ENCODE results near the gene DRP2.
"Not testable (repeated sequence)": the region's sequence is repeated elsewhere in the genome, so short reads cannot be mapped to it uniquely, and the experiment has no call there.

Gene DRP2

DNA sequence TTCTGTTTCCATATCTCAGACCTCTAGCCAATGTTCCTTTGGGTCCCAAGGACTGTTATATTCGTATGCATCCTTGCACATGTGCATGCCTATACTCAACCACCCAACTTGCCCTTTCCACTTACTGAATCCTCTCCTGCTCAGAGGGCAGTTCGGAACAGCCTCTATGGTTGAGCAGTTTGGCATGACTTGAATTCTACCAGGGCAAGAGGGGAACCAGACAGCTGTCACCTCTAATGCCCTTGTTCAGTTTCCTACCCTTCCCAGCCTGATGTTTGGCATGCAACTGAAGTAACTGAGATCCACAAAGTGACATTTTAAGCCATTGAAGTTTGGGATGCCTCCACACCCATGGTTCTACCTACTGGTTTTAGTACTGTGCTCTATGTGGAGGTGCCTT is 17.5 kb downstream of the DRP2 start:
- DNase-seq (ENCODE audit: low read depth in 2 of 2, low spot score in 1 of 2) = no peak

DNA sequence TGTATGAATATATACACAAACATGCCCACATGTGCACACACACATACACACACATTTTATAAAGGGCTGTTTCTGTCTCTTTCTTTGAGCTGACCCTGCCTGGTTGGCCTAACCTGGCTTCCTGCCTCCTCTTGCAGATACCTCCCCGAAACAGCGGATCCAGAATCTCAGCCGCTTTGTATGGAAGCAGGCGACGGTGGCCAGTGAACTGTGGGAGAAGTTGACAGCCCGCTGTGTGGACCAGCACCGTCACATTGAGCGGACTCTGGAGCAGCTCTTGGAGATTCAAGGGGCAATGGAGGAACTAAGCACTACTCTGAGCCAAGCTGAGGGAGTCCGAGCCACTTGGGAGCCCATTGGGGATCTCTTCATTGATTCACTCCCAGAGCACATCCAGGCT is 21.9 kb downstream of the DRP2 start:
- DNase-seq (ENCODE audit: low read depth in 2 of 2, low spot score in 1 of 2) = no peak

DNA sequence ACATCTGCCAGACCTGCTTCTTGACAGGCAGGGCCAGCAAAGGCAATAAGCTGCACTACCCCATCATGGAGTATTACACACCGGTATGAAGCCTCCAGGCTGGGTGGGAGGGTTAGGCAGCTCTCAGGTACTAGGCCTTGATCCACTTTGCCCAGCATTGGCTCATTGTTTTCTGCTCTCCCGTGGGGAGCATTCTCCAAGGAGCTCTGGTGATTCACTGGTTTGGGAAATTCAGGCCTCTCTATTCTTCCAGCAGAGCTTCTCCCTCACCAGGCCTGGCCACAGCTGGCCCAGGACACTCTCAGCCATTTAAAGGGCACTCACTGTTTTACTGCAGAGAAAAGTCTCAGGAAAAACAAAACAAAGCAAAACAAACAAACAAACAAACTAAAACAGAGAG is 33.0 kb downstream of the DRP2 start:
- DNase-seq (ENCODE audit: low read depth in 2 of 2, low spot score in 1 of 2) = no peak

DNA sequence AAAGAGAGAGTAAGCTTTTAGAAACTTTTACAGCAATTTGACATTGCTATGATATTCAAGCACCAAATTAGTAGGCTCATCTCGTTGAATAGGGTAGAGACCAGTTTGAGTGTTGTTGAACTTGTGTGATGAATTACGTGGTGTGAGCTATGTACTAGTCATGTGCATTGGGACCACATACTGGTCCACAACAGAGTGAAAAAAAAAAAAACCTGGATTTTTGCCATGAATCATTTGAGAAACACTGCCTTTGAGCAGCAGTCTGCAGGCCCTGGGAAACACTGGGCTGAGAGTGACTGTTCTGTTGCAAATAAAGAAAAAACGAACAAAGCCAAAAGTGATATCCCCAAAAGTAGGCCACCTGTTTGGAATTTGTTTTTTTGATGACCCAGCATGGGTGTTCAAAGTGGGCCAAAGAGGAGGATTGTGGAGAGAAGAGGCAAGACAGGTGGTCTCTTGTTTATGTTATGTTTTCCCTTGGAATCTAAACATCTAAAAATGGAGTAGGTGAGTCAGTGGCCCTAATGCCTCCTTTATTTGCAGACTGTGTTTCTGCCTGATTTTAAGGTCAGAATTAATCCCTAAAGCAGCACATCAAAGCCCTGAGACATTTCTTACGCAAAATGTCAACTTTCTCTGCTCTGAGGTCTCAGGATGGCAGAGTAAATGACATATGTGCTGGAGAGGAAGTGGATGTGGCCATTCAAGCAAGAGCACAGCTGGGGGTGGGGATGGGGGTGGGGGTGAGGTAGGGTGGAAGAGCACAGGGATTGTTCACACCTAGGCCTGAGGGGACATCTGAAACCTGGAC is 38.1 kb downstream of the DRP2 start:
- DNase-seq (ENCODE audit: low read depth in 2 of 2, low spot score in 1 of 2) = no peak

DNA sequence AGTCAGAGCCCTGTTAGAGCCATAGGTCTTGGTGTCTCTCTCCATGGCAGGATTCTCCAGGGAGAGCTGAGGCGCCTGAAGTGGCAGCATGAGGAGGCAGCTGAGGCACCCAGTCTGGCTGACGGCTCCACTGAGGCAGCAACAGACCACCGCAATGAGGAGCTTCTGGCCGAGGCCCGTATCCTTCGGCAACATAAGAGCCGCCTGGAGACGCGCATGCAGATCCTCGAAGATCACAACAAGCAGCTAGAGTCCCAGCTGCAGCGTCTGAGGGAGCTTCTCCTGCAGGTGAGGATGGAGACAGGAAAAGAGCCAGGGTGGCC is 38.6 kb downstream of the DRP2 start:
- no peak for DNase-seq (ENCODE audit: low read depth in 2 of 2, low spot score in 1 of 2)

DNA sequence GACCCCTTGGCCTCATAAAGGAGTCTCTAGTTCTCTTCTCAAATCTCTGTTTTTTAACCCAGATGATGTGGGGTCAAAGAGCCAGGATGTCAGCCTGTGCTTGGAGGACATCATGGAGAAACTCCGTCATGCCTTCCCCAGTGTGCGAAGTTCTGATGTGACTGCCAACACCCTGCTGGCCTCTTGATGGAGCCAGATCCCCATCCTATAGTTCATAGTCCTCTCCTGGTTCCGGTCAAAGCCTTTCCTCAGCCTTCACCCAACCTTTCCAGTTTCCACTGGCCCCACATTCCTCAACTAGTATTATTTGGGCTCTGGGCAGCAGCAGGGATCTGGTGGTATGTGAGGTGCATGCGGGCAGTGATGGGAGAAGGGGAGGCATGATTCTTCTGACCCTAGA is 40.8 kb downstream of the DRP2 start:
- DNase-seq (ENCODE audit: low read depth in 2 of 2, low spot score in 1 of 2) = no peak

DNA sequence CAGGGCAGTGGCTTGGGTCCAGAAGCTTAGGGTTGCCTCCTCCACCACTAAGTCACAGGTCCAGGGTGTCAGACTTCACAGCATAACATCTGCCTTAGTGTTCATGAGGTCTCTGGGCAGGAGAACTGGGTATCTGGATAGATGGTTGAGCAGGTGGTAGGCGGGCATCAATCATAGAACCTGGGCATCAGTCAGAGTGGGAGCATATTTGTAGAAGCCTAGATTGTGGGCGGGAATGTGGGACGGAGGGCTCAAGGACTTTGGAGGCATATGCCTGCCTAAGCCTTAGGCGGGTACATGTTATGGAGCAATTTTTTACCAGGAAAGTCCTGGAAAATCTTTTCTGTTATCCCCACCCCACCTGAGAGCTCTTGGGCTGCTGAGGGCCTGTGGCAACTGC is 43.0 kb downstream of the DRP2 start:
- DNase-seq (ENCODE audit: low read depth in 2 of 2, low spot score in 1 of 2) = no peak

DNA sequence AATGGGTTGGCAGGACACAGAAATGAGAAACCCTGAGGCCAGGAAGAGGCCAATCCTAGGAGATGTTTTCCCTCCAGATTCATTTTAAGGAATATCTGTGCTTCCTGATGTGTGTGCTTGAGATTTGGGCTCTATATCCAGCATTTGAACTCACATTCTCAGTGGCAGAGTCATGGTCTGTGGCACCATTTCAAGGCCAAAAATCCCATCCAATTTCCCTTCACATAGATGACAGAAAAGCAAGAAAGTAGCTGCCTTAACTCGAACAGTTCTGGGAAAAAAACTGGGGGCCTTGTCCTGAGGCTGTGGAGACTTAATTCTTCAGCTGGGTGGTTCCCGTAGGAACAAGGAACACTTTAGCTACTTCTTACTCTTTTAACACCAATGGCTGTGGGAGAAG is 44.2 kb downstream of the DRP2 start:
- DNase-seq (ENCODE audit: low read depth in 2 of 2, low spot score in 1 of 2) = no peak

DNA sequence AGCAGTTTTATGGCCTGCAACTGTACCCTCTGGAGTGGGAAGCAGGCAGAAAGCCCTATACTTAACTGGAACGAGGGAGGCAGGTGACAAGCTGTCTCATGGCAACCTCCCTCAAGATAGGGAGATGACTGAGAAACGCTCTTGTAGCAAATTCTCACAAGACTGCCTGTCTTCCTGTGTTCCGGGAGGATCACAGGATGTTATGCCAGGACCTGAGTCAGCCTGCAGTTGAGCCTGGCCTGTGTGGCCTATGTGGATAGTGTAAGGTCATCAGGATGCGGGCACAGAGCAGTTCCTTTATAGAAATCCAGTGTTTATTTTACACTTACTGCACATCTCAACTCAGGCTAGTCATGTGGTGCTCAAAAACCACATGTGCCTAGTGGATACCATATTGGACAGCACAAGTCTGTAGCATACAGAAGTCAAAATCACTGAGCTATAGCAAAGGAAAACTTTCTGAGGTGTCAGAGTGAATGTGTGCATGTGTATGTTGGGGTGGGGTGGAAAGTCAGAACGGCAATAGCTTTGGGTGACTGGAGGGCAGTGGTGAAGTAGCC is 46.4 kb downstream of the DRP2 start:
- DNase-seq (ENCODE audit: low read depth in 2 of 2, low spot score in 1 of 2) = no peak

DNA sequence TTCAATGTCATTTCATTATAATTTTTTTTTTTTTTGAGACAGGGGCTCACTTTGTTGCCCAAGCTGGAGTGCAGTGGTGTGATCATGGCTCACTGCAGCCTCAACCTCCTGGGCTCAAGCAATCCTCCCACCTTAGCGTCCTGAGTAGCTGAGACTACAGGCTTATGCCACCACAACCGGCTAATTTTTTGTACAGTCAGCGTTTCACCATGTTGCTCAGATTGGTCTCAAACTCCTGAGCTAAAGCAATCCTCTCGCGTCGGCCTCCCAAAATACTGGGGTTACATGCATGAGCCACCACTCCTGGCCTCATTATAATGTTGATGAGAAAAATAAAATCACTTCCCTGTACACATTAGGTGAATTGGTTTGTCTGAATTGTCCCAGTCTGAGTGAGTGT is 54.6 kb downstream of the DRP2 start:
- no peak for DNase-seq (ENCODE audit: low read depth in 2 of 2, low spot score in 1 of 2)

DNA sequence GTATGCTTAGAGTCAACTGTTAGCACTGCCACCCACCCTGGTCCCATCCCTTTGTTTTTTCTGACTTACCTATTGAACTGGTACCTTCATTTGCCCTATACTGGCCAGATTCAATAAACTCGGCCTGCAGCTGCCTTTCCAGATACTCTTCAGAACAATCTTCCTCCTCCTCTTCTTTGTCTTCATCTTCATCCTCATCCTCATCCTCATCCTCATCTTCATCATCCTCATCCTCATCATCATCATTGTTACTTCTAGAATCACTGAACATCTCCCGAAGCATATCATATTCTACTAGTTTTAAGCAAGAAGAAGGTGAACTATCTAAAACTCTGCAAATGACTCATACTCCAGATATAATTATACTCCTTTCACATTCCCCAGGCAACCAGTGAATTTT is 56.7 kb downstream of the DRP2 start:
- no peak for DNase-seq (ENCODE audit: low read depth in 2 of 2, low spot score in 1 of 2)

DNA sequence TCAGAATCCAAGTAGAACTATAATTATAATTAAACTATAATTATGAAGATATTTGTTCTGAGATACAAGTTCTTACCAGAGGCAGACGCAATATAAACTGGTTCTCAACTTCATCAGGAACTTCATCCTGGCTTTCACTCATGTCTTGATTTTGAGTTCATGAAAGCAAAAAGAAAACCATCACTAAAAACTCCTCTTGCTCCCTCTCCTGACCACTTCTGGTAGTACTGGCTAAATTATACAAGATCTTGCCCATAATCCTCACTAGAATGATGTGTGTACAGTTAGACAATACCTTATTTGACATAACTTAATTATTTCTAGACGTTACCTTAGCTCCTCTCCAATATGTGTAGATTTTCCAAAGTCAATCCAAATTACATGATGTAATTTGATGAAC is 67.8 kb downstream of the DRP2 start:
- no peak for DNase-seq (ENCODE audit: low read depth in 2 of 2, low spot score in 1 of 2)

DNA sequence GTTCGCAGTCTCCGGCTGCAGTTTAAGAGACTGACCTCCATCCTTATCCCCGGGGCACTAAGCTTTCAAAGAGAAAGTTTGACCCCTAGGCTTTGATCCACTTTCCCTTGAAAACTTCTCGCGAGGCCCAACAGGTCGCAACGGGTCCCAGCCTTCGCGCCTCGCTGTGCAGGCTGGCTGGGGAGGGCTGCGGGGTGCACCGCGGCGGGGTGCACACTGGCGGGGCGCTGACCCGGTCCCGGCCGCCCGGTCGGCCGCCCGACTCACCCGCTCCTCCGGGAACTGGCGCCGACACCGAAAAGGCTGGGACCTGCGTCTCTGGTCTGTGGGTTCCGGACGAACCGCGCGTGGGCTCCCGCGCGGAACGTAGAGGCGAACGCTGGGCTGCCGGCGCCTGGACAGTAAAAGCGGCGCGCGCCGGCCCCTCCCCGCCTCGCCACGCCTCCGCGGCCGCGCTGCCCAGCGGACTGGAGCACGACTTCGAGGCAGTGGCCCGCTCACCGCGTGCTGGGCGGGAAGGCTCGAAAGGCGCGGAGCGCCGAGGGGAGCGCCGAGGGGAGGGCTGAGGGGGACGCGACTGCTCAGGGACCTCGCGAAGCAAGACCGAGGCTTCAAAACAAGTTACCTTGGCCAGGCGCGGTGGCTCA is 71.5 kb downstream of the DRP2 start, which contains the start of gene TAF7L:
Gene TAF7L (minus strand): TSS at position 378 of the 647 bp plus-strand sequence. CDS start 3,791 bp downstream, outside the sequence.
- no peak for DNase-seq (ENCODE audit: low read depth in 2 of 2, low spot score in 1 of 2)

DNA sequence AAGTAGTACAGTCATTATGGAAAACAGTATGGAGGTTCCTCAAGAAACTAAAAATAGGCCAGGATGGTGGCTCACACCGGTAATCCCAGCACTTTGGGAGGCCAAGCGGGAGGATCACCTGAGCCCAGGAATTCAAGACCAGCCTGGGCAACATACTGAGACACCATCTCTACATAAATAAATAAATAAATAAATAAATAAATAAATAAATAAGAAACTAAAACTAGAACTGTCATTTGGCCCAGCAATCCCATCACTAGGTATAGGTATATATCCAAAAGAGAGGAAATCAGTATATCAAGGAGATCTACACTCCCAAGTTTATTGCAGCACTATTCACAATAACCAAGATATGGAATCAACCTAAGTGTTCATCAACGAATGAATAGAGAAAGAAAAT is 76.0 kb downstream of the DRP2 start:
- DNase-seq (ENCODE audit: low read depth in 2 of 2, low spot score in 1 of 2) = not testable (repeated sequence)

DNA sequence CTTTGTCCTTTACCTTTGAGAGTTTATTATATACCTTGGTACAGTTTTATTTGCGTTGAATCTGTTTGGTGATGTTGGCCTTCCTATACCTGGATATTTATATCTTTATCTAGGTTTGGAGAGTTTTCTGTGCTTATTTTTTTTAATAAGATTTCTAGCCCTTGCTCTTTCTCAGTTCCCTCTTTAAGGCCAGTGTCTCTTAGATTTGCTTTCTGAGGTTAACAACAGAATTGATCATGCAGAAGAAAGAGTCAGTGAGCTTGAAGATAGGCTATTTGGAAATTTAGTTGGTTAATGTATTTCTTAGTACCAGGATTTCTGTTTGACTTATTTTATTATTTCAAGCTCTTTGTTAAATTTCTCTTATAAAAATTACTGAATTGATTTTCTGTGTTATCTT is 84.2 kb downstream of the DRP2 start:
- DNase-seq (ENCODE audit: low read depth in 2 of 2, low spot score in 1 of 2) = no peak
